ENCODE results near the gene ZG16B.
A peak's percentile ranks its signal among the peaks of the same experiment; 100 is the strongest.

Gene ZG16B

GRCh38 chr16:2819179-2819938, 10.7 kb upstream of the ZG16B start:
- Histone ChIP-seq H3K9me3 (ENCODE audit: control insufficient read depth, insufficient read depth, low read depth, low read length) (no peaks in the 10 kb centered on the region), H3K36me3 (ENCODE audit: control insufficient read depth in 2 of 2, insufficient read depth in 1 of 2, low read length in 2 of 2) (no peaks in the 10 kb centered on the region), H3K4me3 (ENCODE audit: low read depth, low read length) (no peak overlapping the region), H3K27ac (ENCODE audit: extremely low read depth, low read depth, low read length) (no peak overlapping the region), H3K4me1 (ENCODE audit: control insufficient read depth, insufficient read depth, low read length) (no peaks in the 10 kb centered on the region)
- CTCF ChIA-PET, result interaction anchor here (0.6 kb wide), 1 partner anchor 107 kb away, joined by 3 read pairs; no protein-coding TSS in a partner anchor
- TF ChIP-seq ZFHX2 (tag by site-specific recombination; conservative IDR thresholded peaks at IDR 0.05), result peak; percentile 75
- peak; percentile 85 for TF ChIP-seq EGR2 (tag by site-specific recombination; IDR thresholded peaks at IDR 0.05; ENCODE audit: low read depth)
- TF ChIP-seq ZFP37 (tag by site-specific recombination; IDR thresholded peaks at IDR 0.05), result no peak
- no peak for TF ChIP-seq ZNF624 (tag by site-specific recombination; IDR thresholded peaks at IDR 0.05)
- no peak for TF ChIP-seq FEZF1 (tag by site-specific recombination; IDR thresholded peaks at IDR 0.05)
- TF ChIP-seq ZNF777 (tag by site-specific recombination; IDR thresholded peaks at IDR 0.05; ENCODE audit: borderline replicate concordance), result no peak
- TF ChIP-seq ZNF660 (tag by site-specific recombination; IDR thresholded peaks at IDR 0.05), result no peak
- POLR2A ChIA-PET, result no interaction called here

- CTCF ChIA-PET, result interaction anchor here (0.8 kb wide), 1 partner anchor 96 kb away, joined by 3 read pairs; no protein-coding TSS in a partner anchor
- Histone ChIP-seq H3K4me1 (ENCODE audit: control insufficient read depth, insufficient read depth, low read length) (no peaks in the 10 kb centered on the region), H3K36me3 (ENCODE audit: control insufficient read depth in 2 of 2, insufficient read depth in 1 of 2, low read length in 2 of 2) (no peaks in the 10 kb centered on the region), H3K27ac (ENCODE audit: extremely low read depth, low read depth, low read length) (no peak overlapping the region), H3K9me3 (ENCODE audit: control insufficient read depth, insufficient read depth, low read depth, low read length) (no peaks in the 10 kb centered on the region), H3K4me3 (ENCODE audit: low read depth, low read length) (no peak overlapping the region)
- TF ChIP-seq ZNF558 (tag by site-specific recombination; IDR thresholded peaks at IDR 0.05), result no peak
- TF ChIP-seq ZNF449 (tag by site-specific recombination; IDR thresholded peaks at IDR 0.05), result peak; percentile 30; the same call in 1 of the 2 replicates
- TF ChIP-seq ZXDB (tag by site-specific recombination; IDR thresholded peaks at IDR 0.05), result no peak
- TF ChIP-seq KLF16 (tag by site-specific recombination; IDR thresholded peaks at IDR 0.05), result no peak
- no peak for TF ChIP-seq ZBTB1 (tag by site-specific recombination; IDR thresholded peaks at IDR 0.05)
- POLR2A ChIA-PET, result no interaction called here
Measured at GRCh38 chr16:2819939-2820835, 9.9 kb upstream of the ZG16B start.

- Histone ChIP-seq H3K9me3 (ENCODE audit: control insufficient read depth, insufficient read depth, low read depth, low read length) (no peaks in the 10 kb centered on the region), H3K4me3 (ENCODE audit: low read depth, low read length) (no peak overlapping the region), H3K36me3 (ENCODE audit: control insufficient read depth in 2 of 2, insufficient read depth in 1 of 2, low read length in 2 of 2) (no peaks in the 10 kb centered on the region), H3K4me1 (ENCODE audit: control insufficient read depth, insufficient read depth, low read length) (no peaks in the 10 kb centered on the region), H3K27ac (ENCODE audit: extremely low read depth, low read depth, low read length) (no peak overlapping the region)
- CTCF ChIA-PET, result interaction anchor here (0.7 to 0.8 kb wide), 2 partner anchors 77 to 96 kb away, joined by 3 read pairs; no protein-coding TSS in a partner anchor
- POLR2A ChIA-PET, result no interaction called here
- TF ChIP-seq ZNF776 (tag by site-specific recombination; IDR thresholded peaks at IDR 0.05; ENCODE audit: borderline replicate concordance), result no peak
- no peak for TF ChIP-seq ZBTB10 (tag by site-specific recombination; IDR thresholded peaks at IDR 0.05)
- TF ChIP-seq GLI2 (tag by site-specific recombination; IDR thresholded peaks at IDR 0.05; ENCODE audit: borderline replicate concordance, low read depth), result no peak
- TF ChIP-seq HOXA7 (CRISPR knock-in tag; IDR thresholded peaks at IDR 0.05; ENCODE audit: borderline replicate concordance), result no peak
- no peak for TF ChIP-seq ZNF639 (tag by site-specific recombination; IDR thresholded peaks at IDR 0.05)
- TF ChIP-seq PRDM4 (tag by site-specific recombination; IDR thresholded peaks at IDR 0.05), result no peak
- TF ChIP-seq SCRT1 (tag by site-specific recombination; IDR thresholded peaks at IDR 0.05; ENCODE audit: borderline replicate concordance), result no peak
- TF ChIP-seq ZBTB20 (tag by site-specific recombination; IDR thresholded peaks at IDR 0.05), result no peak
Measured at GRCh38 chr16:2820836-2821486, 9.1 kb upstream of the ZG16B start.
